Heart left ventricle (tissue), 13 donors: ENCODE measurements around the gene RUFY1.
"Not testable (repeated sequence)": the region's sequence is repeated elsewhere in the genome, so short reads cannot be mapped to it uniquely, and the experiment has no call there.

Experiments
- POLR2A ChIP-seq, 2 donors: fragments of 450-650 bp; IDR thresholded peaks; one replicate each; pipeline ENCODE4 v1.6.1; 2017; ENCODE audit warnings: antibody characterized with exemption in 2 of 2, mild to moderate bottlenecking in 2 of 2, moderate library complexity in 2 of 2
- TF ChIP-seq, protein P1 (sequence below), 12 donors: fragments of 200-600 bp; sonication (generic) in 4 of 12; IDR thresholded peaks; one replicate each; pipeline versions ENCODE4 v1.5.0 to v1.8.0; 2018 to 2022; ENCODE audit warnings: antibody characterized with exemption in 12 of 12, mild to moderate bottlenecking in 5 of 12
- donor health status: ischemic (EF 13 %, LVEDD 7.1; RV severe dilation, severe dysfunction).
- donor health status: DM: no; HTN: yes; CAD: no.
- donor health status: DM: no; HTN: no; CAD: no.
- donor health status: ischemic (EF 25% LVEDD 6.9; RV normal size, moderate dysfunction).
- donor health status: ischemic (EF 25% LVEDD 5.7; RV mildly dilated, moderate dysfunction).
- donor health status: ischemic (EF 35%, LVEDD 5.7; RV mildly dilated, moderate dysfunction).
- donor health status: nonischemic (EF 11% LVEDD 7.7; RV severe dilation, severe dysfunction).
- donor health status: DM: yes; HTN: yes; CAD: no.
- donor health status: PGD.
- donor health status: ischemic (EF 29% LVEDD 5.4; RV normal size, mild dysfunction).
- donor health status: nonischemic (EF 23%, LVEDD 6.1; RV moderate dilation, normal function).

DNA sequence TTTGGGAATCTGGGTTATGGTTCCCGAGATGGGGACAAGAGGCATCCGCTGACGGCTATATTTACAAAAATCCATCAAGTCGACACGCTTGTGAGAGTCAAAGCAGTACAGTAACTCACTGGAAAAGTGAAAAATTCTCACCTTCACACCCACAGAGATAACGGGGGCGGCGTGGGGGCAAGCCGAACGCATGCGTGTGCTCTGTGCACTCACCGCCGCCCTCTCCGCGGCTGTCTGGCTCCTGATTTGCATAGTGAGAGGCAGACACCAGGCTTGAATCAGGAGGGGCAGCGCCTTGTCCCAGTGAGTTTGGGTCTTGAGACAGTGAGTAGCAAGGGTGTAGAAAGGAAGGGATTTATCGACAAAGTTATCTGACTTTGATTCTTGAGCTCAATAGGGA lies 32.0 kb upstream of the RUFY1 start:
- TF ChIP-seq, protein P1, sequence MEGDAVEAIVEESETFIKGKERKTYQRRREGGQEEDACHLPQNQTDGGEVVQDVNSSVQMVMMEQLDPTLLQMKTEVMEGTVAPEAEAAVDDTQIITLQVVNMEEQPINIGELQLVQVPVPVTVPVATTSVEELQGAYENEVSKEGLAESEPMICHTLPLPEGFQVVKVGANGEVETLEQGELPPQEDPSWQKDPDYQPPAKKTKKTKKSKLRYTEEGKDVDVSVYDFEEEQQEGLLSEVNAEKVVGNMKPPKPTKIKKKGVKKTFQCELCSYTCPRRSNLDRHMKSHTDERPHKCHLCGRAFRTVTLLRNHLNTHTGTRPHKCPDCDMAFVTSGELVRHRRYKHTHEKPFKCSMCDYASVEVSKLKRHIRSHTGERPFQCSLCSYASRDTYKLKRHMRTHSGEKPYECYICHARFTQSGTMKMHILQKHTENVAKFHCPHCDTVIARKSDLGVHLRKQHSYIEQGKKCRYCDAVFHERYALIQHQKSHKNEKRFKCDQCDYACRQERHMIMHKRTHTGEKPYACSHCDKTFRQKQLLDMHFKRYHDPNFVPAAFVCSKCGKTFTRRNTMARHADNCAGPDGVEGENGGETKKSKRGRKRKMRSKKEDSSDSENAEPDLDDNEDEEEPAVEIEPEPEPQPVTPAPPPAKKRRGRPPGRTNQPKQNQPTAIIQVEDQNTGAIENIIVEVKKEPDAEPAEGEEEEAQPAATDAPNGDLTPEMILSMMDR (IDR thresholded peaks at IDR 0.05): not testable (repeated sequence)
- not testable (repeated sequence) for TF ChIP-seq POLR2A (IDR thresholded peaks at IDR 0.05)
